Stimulated activated CD8-positive, alpha-beta memory T cell treated with anti-CD3 and anti-CD28 coated beads, Interleukin-4, amount 100 ng/mL, for 4 hours (primary cell): ENCODE measurements around the gene FBXL17.

Experiments used
- DNase-seq, 2 donors: peaks; one replicate each; pipeline ENCODE4 v3.0.0-alpha.2; 2020; ENCODE audit warnings: low read depth in 2 of 2, low spot score in 1 of 2

Gene FBXL17

GRCh38 chr5:108003178-108003577 is 378.7 kb downstream of the FBXL17 start:
- no peak for DNase-seq

- no peak for DNase-seq
Observed at GRCh38 chr5:108001222-108001621, 380.7 kb downstream of the FBXL17 start.

GRCh38 chr5:107997338-107997980 is 384.4 kb downstream of the FBXL17 start:
- DNase-seq: no peak

- no peak for DNase-seq
Observed at GRCh38 chr5:107993341-107993740, 388.6 kb downstream of the FBXL17 start.

- DNase-seq: no peak
Observed at GRCh38 chr5:107990881-107991810, 390.8 kb downstream of the FBXL17 start.

GRCh38 chr5:107985144-107985543 is 396.8 kb downstream of the FBXL17 start:
- DNase-seq: no peak

GRCh38 chr5:107982703-107983425 is 399.0 kb downstream of the FBXL17 start:
- no peak for DNase-seq

GRCh38 chr5:107980923-107981692 is 400.8 kb downstream of the FBXL17 start:
- no peak for DNase-seq

GRCh38 chr5:107979900-107980299 is 402.0 kb downstream of the FBXL17 start:
- no peak for DNase-seq

- no peak for DNase-seq
Observed at GRCh38 chr5:107979291-107979690, 402.6 kb downstream of the FBXL17 start.

GRCh38 chr5:107977550-107978071 is 404.3 kb downstream of the FBXL17 start:
- DNase-seq: no peak

GRCh38 chr5:107975568-107975967 is 406.3 kb downstream of the FBXL17 start:
- DNase-seq: no peak

- no peak for DNase-seq
Observed at GRCh38 chr5:107971846-107972245, 410.1 kb downstream of the FBXL17 start.

- no peak for DNase-seq
Observed at GRCh38 chr5:107969847-107970246, 412.1 kb downstream of the FBXL17 start.

- DNase-seq: no peak
Observed at GRCh38 chr5:107968998-107969397, 412.9 kb downstream of the FBXL17 start.

- no peak for DNase-seq
Observed at GRCh38 chr5:107968406-107968843, 413.5 kb downstream of the FBXL17 start.

- DNase-seq: no peak
Observed at GRCh38 chr5:107966201-107966600, 415.7 kb downstream of the FBXL17 start.

GRCh38 chr5:107964722-107965121 is 417.2 kb downstream of the FBXL17 start:
- DNase-seq: no peak

- DNase-seq: no peak
Observed at GRCh38 chr5:107959573-107960279, 422.2 kb downstream of the FBXL17 start.

GRCh38 chr5:107958861-107959260 is 423.0 kb downstream of the FBXL17 start:
- no peak for DNase-seq
